Fibroblast of pulmonary artery (primary cell): Measurements from ENCODE around the gene MAPK8.
"Not testable (repeated sequence)": the region's sequence is repeated elsewhere in the genome, so short reads cannot be mapped to it uniquely, and the experiment has no call there.

Experiments
- DNase-seq: peaks from one replicate; pipeline ENCODE4 v3.0.0-alpha.2; 2010; ENCODE audit warnings: low read depth
- H3K4me3 ChIP-seq: replicated peaks from 2 replicates; pipeline ENCODE4 v1.5.1; 2011; ENCODE audit warnings: low read depth, mild to moderate bottlenecking, control low read depth, low read length, moderate library complexity
- CTCF ChIP-seq: IDR thresholded peaks from 2 replicates; pipeline ENCODE4 v1.5.1; 2011; ENCODE audit warnings: mild to moderate bottlenecking, control low read depth, low read length, inconsistent platforms; ENCODE audit errors: missing control alignments

The MAPK8 gene

GRCh38 chr10:48274636-48275035 lies 31.8 kb upstream of the MAPK8 start, which contains the start of gene FRMPD2:
Gene FRMPD2, minus strand, starts transcription at chr10:48274696. Its CDS starts 129 bp downstream, at chr10:48274567.
- TF ChIP-seq CTCF: no peak
- H3K4me3 ChIP-seq: no peak within 1 kb of the TSS
- no peak for DNase-seq

- DNase-seq: no peak
- TF ChIP-seq CTCF: no peak
- H3K4me3 ChIP-seq: no peak overlapping the region
Measured at GRCh38 chr10:48277093-48277492, 29.4 kb upstream of the MAPK8 start.

- DNase-seq: no peak
- H3K4me3 ChIP-seq: no peak overlapping the region
- no peak for TF ChIP-seq CTCF
Measured at GRCh38 chr10:48279081-48279751, 27.3 kb upstream of the MAPK8 start.

- H3K4me3 ChIP-seq, DNase-seq: not testable (repeated sequence)
Measured at GRCh38 chr10:48281697-48282096, 24.8 kb upstream of the MAPK8 start.

GRCh38 chr10:48282829-48283228 lies 23.6 kb upstream of the MAPK8 start:
- no peak for DNase-seq
- no peak overlapping the region for H3K4me3 ChIP-seq
- TF ChIP-seq CTCF: no peak

GRCh38 chr10:48284002-48284546 lies 22.4 kb upstream of the MAPK8 start:
- no peak overlapping the region for H3K4me3 ChIP-seq
- DNase-seq: no peak
- TF ChIP-seq CTCF: no peak

GRCh38 chr10:48284811-48285210 lies 21.7 kb upstream of the MAPK8 start:
- no peak for DNase-seq
- no peak overlapping the region for H3K4me3 ChIP-seq
- TF ChIP-seq CTCF: no peak
